Heart left ventricle (tissue), 16 donors: Measurements from ENCODE around the gene SERTAD4. TPM values are rescaled to one million over a fixed set of nuclear protein-coding genes. Genes with fewer than 3 reads are reported as not detected.

Source experiments
- ATAC-seq, 4 donors: fragments of 200-7000 bp; cut with Tn5 transposase; one replicate each; pipeline ENCODE4 v1.9.1; 2020 to 2022; ENCODE audit warnings: moderate library complexity in 4 of 4, mild to moderate bottlenecking in 3 of 4, moderate number of reproducible peaks in 1 of 4
- DNase-seq, 5 donors: peaks; one replicate each; pipeline ENCODE4 v3.0.0-alpha.2; 2020
- H3K27ac ChIP-seq, 12 donors: fragments of 200-600 bp; sonication (generic) in 4 of 12; one replicate each; pipeline versions ENCODE4 v1.5.0 to v1.8.0; 2016 to 2022; ENCODE audit warnings: mild to moderate bottlenecking in 2 of 12
- H3K27me3 ChIP-seq, 9 donors: fragments of 200-600 bp; sonication (generic) in 2 of 9; one replicate each; pipeline versions ENCODE4 v1.5.1 to v1.8.0; 2016 to 2022; ENCODE audit warnings: mild to moderate bottlenecking in 3 of 9
- H3K36me3 ChIP-seq, 9 donors: fragments of 200-600 bp; sonication (generic) in 2 of 9; one replicate each; pipeline versions ENCODE4 v1.5.0 to v1.8.0; 2018 to 2022; ENCODE audit warnings: mild to moderate bottlenecking in 2 of 9
- H3K4me1 ChIP-seq, 12 donors: fragments of 200-600 bp; sonication (generic) in 4 of 12; one replicate each; pipeline versions ENCODE4 v1.5.0 to v1.8.0; 2016 to 2022; ENCODE audit warnings: mild to moderate bottlenecking in 3 of 12
- H3K4me3 ChIP-seq, 12 donors: fragments of 200-600 bp; sonication (generic) in 4 of 12; one replicate each; pipeline versions ENCODE4 v1.5.0 to v1.8.0; 2017 to 2022; ENCODE audit warnings: mild to moderate bottlenecking in 9 of 12, moderate library complexity in 4 of 12
- H3K9me3 ChIP-seq, 12 donors: fragments of 200-600 bp; sonication (generic) in 4 of 12; one replicate each; pipeline versions ENCODE4 v1.5.0 to v1.8.0; 2016 to 2022; ENCODE audit warnings: mild to moderate bottlenecking in 1 of 12
- POLR2A ChIP-seq, 2 donors: fragments of 450-650 bp; IDR thresholded peaks; one replicate each; pipeline ENCODE4 v1.6.1; 2017; ENCODE audit warnings: antibody characterized with exemption in 2 of 2, mild to moderate bottlenecking in 2 of 2, moderate library complexity in 2 of 2
- WGBS, 4 donors: extraction: QIAGEN DNeasy Blood & Tissue Kit in 2 of 4; methylation state at CpG; one replicate each; pipeline versions ENCODE4 v1.1.5 to v1.1.7; 2013 to 2018; 5-methylcytosine and 5-hydroxymethylcytosine counted together
- intact Hi-C, 10 donors: fragments of 100-400 bp; cut with DNase I; formaldehyde crosslinking; loops; one replicate each; pipeline versions ENCODE4 v1.11.1 to v1.14.2; 2022
- polyA plus RNA-seq, 2 donors: library from polyadenylated mRNA; stranded (reverse); fragments of 200-250 nt; gene quantifications; one replicate each; pipeline ENCODE4 v1.2.3, GENCODE V29; 2013
- total RNA-seq, 9 donors: library from RNA; depleted of rRNA in 2 of 9; stranded (reverse); fragments of >200 nt in 2 of 9; fragmentation: NEBNext Ultra II Directional in 3 of 9; extraction: Animal tissue kit (Norgen Biotek cat#: 25700) in 3 of 9; gene quantifications; one replicate each; pipeline versions ENCODE4 v1.1.0 to v1.2.4, GENCODE V29; 2016 to 2023
- TF ChIP-seq, protein P1 (sequence below), 12 donors: fragments of 200-600 bp; sonication (generic) in 4 of 12; IDR thresholded peaks; one replicate each; pipeline versions ENCODE4 v1.5.0 to v1.8.0; 2018 to 2022; ENCODE audit warnings: antibody characterized with exemption in 12 of 12, mild to moderate bottlenecking in 5 of 12
- donor health status: ischemic (EF 13 %, LVEDD 7.1; RV severe dilation, severe dysfunction).
- donor health status: healthy with polysubstance abuse.
- donor health status: DM: no; HTN: yes; CAD: no.
- donor health status: DM: no; HTN: no; CAD: no.
- donor health status: ischemic (EF 25% LVEDD 6.9; RV normal size, moderate dysfunction).
- donor health status: ischemic (EF 25% LVEDD 5.7; RV mildly dilated, moderate dysfunction).
- donor health status: healthy.
- donor health status: DM: yes; HTN: yes; CAD: no.
- donor health status: ischemic (EF 35%, LVEDD 5.7; RV mildly dilated, moderate dysfunction).
- donor health status: nonischemic (EF 11% LVEDD 7.7; RV severe dilation, severe dysfunction).
- donor health status: DM: yes; HTN: yes; CAD: no.
- donor health status: PGD.
- donor health status: ischemic (EF 29% LVEDD 5.4; RV normal size, mild dysfunction).
- donor health status: nonischemic (EF 23%, LVEDD 6.1; RV moderate dilation, normal function).

SERTAD4 gene
- total and polyA plus RNA-seq, 11 donors, result 0.95 to 4.7 (median 2.4) TPM

DNA sequence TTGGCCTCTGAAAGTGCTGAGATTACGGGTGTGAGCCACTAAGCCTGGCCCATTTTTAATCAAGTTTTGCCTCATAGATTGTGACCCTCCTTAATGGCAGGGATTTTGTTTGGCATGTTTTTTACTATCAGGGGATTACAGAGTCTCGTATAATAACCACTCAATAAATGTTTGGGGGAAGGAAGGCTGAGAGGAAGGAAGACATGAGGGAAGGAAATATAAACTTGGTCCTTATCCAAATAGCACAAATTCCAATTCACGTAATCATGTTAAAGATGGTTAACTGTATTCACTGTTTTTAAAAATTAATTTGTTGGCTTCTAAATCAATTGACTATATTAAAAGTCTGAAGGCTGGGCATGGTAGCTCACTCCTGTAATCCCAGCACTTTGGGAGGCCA is 30.9 kb upstream of the SERTAD4 start:
- TF ChIP-seq, protein P1, sequence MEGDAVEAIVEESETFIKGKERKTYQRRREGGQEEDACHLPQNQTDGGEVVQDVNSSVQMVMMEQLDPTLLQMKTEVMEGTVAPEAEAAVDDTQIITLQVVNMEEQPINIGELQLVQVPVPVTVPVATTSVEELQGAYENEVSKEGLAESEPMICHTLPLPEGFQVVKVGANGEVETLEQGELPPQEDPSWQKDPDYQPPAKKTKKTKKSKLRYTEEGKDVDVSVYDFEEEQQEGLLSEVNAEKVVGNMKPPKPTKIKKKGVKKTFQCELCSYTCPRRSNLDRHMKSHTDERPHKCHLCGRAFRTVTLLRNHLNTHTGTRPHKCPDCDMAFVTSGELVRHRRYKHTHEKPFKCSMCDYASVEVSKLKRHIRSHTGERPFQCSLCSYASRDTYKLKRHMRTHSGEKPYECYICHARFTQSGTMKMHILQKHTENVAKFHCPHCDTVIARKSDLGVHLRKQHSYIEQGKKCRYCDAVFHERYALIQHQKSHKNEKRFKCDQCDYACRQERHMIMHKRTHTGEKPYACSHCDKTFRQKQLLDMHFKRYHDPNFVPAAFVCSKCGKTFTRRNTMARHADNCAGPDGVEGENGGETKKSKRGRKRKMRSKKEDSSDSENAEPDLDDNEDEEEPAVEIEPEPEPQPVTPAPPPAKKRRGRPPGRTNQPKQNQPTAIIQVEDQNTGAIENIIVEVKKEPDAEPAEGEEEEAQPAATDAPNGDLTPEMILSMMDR (IDR thresholded peaks at IDR 0.05), result no peak
- no peak for TF ChIP-seq POLR2A (IDR thresholded peaks at IDR 0.05)
- intact Hi-C loops, result loop anchor here in 3 of 10 donors (2.0 to 5.0 kb wide), 2 partner anchors 109 to 111 kb away; no protein-coding TSS in a partner anchor
- H3K4me3 ChIP-seq, result no peak overlapping the region
- ATAC-seq (no peak), DNase-seq (no peak)
- peaks cover 0 to 4% (median 0%) of the 10 kb centered on the region in 9 donors for H3K27me3 ChIP-seq
- no peaks in the 10 kb centered on the region for H3K4me1 ChIP-seq
- H3K9me3 ChIP-seq, result peaks cover 0 to 4% (median 0%) of the 10 kb centered on the region in 12 donors
- no peak overlapping the region for H3K27ac ChIP-seq
- WGBS, 4 donors, result 45 to 65% (median 55%) methylated on average over 3 of the region's 3 CpGs
- H3K36me3 ChIP-seq, result no peaks in the 10 kb centered on the region

DNA sequence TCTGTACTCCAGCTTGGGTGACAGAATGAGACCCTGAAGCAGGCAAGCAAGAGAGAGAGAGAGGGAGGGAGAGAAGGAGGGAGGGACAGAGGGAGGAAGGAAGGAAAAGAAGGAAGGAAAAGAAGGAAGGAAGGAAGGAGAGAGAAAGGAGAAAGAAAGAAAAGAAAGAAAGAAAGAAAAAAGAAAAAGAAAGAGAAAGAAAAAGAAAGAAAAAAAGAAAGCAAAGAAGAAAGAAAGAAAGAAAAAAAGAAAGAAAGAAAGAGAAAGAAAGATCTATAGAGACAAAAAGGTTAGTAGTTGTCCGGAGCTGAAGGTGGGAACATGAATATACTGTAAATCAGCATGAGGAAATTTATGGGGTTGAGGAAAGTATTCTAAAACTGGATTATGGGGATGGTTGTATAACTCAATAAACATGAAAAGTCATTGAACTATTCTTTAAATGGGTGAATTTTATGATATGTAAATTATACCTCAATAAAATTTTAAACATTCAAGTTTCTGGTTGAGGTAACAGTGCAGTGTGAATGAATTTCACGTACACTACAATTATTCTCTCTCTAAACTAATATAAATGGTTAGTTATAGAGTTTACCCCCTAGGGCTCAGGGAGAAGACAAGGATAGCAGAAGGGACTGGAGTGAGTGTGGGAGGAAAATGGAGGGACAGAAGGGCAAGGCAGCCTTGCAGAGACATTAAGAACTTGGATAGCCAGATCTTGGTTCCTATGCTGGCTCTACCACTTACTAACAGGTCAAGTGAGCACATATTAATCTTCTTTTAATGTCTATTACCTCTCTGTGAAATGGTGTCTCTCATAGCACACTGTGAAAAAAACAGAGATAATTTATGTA is 24.8 kb upstream of the SERTAD4 start:
- intact Hi-C loops, result no loop called here
- TF ChIP-seq, protein P1 (IDR thresholded peaks at IDR 0.05), result no peak

DNA sequence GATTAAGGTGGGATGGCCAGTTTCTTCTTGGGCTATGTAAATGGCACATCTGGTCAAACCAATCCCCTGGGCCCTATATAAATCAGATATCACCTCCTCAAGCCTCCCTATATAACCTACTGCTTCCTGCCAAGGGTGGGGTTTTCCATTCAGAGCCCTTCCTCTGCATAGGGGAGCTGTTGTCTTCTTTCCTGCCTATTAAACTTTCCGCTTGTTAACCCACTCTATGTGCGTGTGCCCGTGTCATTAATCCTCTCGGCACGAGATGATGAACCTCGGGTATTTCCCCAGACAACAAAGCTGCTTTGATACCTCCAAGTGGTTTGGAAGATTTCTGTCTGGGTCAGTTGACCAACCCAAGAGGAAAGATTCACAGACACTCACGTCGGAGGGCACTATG is 19.3 kb upstream of the SERTAD4 start:
- Histone ChIP-seq H3K27me3 (no peaks in the 10 kb centered on the region), H3K27ac (no peak overlapping the region), H3K9me3 (no peaks in the 10 kb centered on the region), H3K4me1 (no peaks in the 10 kb centered on the region), H3K36me3 (no peaks in the 10 kb centered on the region), H3K4me3 (no peak overlapping the region)
- TF ChIP-seq, protein P1 (IDR thresholded peaks at IDR 0.05), result no peak
- TF ChIP-seq POLR2A (IDR thresholded peaks at IDR 0.05), result no peak
- intact Hi-C loops, result no loop called here
- 68 to 77% (median 74%) methylated on average over 8 of the region's 8 CpGs for WGBS, 4 donors
- DNase-seq (no peak), ATAC-seq (no peak)

More for the DNA sequence above, 24.8 kb upstream of the SERTAD4 start:
- no peak overlapping the region for H3K4me3 ChIP-seq
- WGBS, 4 donors, result 89 to 95% (median 91%) methylated on average over 2 of the region's 2 CpGs
- ATAC-seq (no peak), DNase-seq (no peak)
- H3K36me3 ChIP-seq, result no peaks in the 10 kb centered on the region
- H3K27ac ChIP-seq, result no peak overlapping the region
- H3K4me1 ChIP-seq, result no peaks in the 10 kb centered on the region
- no peaks in the 10 kb centered on the region for H3K27me3 ChIP-seq
- no peaks in the 10 kb centered on the region for H3K9me3 ChIP-seq

DNA sequence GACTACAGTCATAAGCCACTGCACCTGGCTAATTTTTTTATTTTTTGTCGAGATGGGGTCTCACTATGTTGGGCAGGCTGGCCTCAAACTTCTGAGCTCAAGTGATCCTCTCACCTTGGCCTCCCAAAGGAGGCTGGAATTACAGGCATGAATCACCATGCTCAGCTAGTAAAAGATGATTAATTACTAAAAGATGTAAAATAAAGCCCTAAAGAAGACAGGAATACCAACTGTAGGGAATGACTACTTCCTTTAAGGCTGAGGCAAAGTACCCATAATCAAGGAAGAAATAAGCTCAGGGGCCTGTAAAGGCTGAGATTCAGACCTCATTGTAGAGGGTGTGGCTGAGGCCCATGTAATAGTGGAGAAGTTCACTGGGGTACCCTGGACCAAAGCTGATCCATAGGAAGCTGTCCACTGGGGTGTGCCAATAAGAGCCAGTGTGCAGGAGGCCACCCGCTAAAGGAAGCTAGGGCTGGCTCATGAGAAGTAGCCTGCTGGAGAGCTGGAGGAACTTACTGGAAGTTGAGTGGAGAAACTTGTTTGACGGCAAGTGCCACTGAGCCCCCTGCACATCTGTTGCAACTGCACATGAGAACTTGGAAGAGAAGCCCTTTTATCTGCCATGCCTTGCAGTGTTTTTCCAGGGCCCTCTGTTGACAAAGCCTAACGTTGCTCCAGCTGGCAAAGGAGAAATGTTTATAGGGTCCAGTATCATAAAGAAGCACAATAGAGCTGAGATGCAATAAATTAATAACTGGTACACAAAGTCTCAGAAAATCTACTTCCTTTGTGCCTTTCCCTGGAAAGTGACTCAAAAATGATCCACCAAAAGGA is 17.8 kb upstream of the SERTAD4 start:
- WGBS, 4 donors, result 76 to 80% (median 77%) methylated on average over 4 of the region's 4 CpGs

More for the DNA sequence above, 17.8 kb upstream of the SERTAD4 start:
- intact Hi-C loops, result loop anchor here in 1 of 10 donors (1.0 kb wide), 1 partner anchor 16 kb away; no protein-coding TSS in a partner anchor
- DNase-seq (no peak), ATAC-seq (no peak)
- Histone ChIP-seq H3K9me3 (no peaks in the 10 kb centered on the region), H3K36me3 (no peaks in the 10 kb centered on the region), H3K27me3 (no peaks in the 10 kb centered on the region), H3K4me1 (no peaks in the 10 kb centered on the region), H3K4me3 (no peak overlapping the region), H3K27ac (no peak overlapping the region)
- TF ChIP-seq, protein P1 (IDR thresholded peaks at IDR 0.05), result no peak
- no peak for TF ChIP-seq POLR2A (IDR thresholded peaks at IDR 0.05)
